OCI-LY1 (cell line): Measurements from ENCODE around the gene DOK4.

Source experiments
- EZH2 ChIP-seq: fragments of 200-600 bp; sonication (generic), shearing (Covaris generic); IDR thresholded peaks from 2 replicates; pipeline ENCODE4 v1.8.0; 2017; ENCODE audit warnings: borderline replicate concordance, mixed run types, mild to moderate bottlenecking, antibody characterized with exemption, low read length, moderate library complexity, mixed read lengths
- TF ChIP-seq, protein P1 (sequence below): fragments of 200-600 bp; sonication (generic), shearing (Covaris generic); IDR thresholded peaks from 2 replicates; pipeline ENCODE4 v1.5.1; 2017; ENCODE audit warnings: mild to moderate bottlenecking, antibody characterized with exemption, low read length, moderate library complexity, mixed read lengths

DNA sequence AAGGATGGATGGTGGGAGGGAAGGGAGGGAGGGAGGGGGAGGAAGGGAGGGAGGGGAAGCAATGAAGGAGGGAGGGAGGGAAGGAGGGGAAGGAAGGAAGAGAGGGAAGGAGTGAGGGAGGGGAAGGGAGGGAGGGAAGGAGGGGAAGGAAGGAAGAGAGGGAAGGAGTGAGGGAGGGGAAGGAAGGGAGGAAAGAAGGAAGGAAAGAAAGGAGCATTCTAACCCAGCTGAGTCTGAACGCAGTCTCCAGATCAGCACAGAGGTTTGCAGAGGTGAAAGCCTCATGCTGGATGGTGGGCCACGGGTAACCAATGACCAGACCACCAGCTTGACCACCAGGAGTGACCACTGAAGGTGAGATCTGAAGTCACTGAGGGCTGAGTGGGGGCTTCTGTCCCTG is 63.1 kb downstream of the DOK4 start:
- TF ChIP-seq, protein P1, sequence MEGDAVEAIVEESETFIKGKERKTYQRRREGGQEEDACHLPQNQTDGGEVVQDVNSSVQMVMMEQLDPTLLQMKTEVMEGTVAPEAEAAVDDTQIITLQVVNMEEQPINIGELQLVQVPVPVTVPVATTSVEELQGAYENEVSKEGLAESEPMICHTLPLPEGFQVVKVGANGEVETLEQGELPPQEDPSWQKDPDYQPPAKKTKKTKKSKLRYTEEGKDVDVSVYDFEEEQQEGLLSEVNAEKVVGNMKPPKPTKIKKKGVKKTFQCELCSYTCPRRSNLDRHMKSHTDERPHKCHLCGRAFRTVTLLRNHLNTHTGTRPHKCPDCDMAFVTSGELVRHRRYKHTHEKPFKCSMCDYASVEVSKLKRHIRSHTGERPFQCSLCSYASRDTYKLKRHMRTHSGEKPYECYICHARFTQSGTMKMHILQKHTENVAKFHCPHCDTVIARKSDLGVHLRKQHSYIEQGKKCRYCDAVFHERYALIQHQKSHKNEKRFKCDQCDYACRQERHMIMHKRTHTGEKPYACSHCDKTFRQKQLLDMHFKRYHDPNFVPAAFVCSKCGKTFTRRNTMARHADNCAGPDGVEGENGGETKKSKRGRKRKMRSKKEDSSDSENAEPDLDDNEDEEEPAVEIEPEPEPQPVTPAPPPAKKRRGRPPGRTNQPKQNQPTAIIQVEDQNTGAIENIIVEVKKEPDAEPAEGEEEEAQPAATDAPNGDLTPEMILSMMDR, result no peak
- TF ChIP-seq EZH2, result no peak
